Vagina (tissue), 2 donors: ENCODE data around the gene CDH15.

ENCODE experiments used
- CTCF ChIP-seq, 3 experiments: fragments of 450-650 bp in 2 of 3; fragments of 200-600 bp in 1 of 3; sonication (generic) in 1 of 3; IDR thresholded peaks; one replicate each; pipeline ENCODE4 v1.5.1; 2017 to 2019; ENCODE audit warnings: antibody characterized with exemption in 3 of 3, mild to moderate bottlenecking in 2 of 3, moderate library complexity in 2 of 3
- POLR2A ChIP-seq, 2 donors: fragments of 450-650 bp; IDR thresholded peaks; one replicate each; pipeline ENCODE4 v1.6.1; 2017; ENCODE audit warnings: antibody characterized with exemption in 2 of 2, mild to moderate bottlenecking in 2 of 2, moderate library complexity in 2 of 2
- POLR2AphosphoS5 ChIP-seq, 2 donors: sonication (generic); formaldehyde crosslinking; IDR thresholded peaks; one replicate each; pipeline ENCODE4 v1.9.0; 2017; ENCODE audit warnings: antibody characterized with exemption in 2 of 2, mild to moderate bottlenecking in 2 of 2, low read depth in 1 of 2; ENCODE audit not compliant: insufficient read depth in 1 of 2

GRCh38 chr16:89137666-89138512, 33.7 kb upstream of the CDH15 start:
- no peak for TF ChIP-seq CTCF (IDR thresholded peaks at IDR 0.05)
- no peak for TF ChIP-seq POLR2A (IDR thresholded peaks at IDR 0.05)
- TF ChIP-seq POLR2AphosphoS5 (IDR thresholded peaks at IDR 0.05; ENCODE audit: insufficient read depth in 1 of 2, low read depth in 1 of 2), result no peak
